Epithelial cell of esophagus (primary cell): ENCODE results near the gene LMF1.

Experiments
- DNase-seq: peaks from one replicate; pipeline ENCODE4 v3.0.0; 2010; ENCODE audit warnings: low read depth
- H3K4me3 ChIP-seq: 2 replicates; pipeline ENCODE4 v1.5.1; 2011; ENCODE audit warnings: mild to moderate bottlenecking, low read length, control low read depth
- CTCF ChIP-seq: IDR thresholded peaks from 2 replicates; pipeline ENCODE4 v1.5.1; 2011; ENCODE audit warnings: low read depth, mild to moderate bottlenecking, low read length, control low read depth, inconsistent platforms; ENCODE audit not compliant: insufficient read depth; ENCODE audit errors: missing control alignments

Gene LMF1

GRCh38 chr16:924806-925205 is 46.0 kb downstream of the LMF1 start:
- H3K4me3 ChIP-seq = no peak overlapping the region
- DNase-seq = no peak
- TF ChIP-seq CTCF = no peak

- DNase-seq = no peak
- TF ChIP-seq CTCF = no peak
- H3K4me3 ChIP-seq = no peak overlapping the region
These were observed 46.7 kb downstream of the LMF1 start for GRCh38 chr16:924063-924462.

- TF ChIP-seq CTCF = no peak
- no peak for DNase-seq
- H3K4me3 ChIP-seq = no peak overlapping the region
These were observed 47.6 kb downstream of the LMF1 start for GRCh38 chr16:923184-923583.

GRCh38 chr16:922051-922450 is 48.7 kb downstream of the LMF1 start:
- no peak for TF ChIP-seq CTCF
- no peak for DNase-seq
- H3K4me3 ChIP-seq = no peak overlapping the region

GRCh38 chr16:921321-921905 is 49.4 kb downstream of the LMF1 start:
- no peak for DNase-seq

GRCh38 chr16:920717-921116 is 50.1 kb downstream of the LMF1 start:
- TF ChIP-seq CTCF = no peak

More at GRCh38 chr16:921321-921905, 49.4 kb downstream of the LMF1 start:
- no peak for TF ChIP-seq CTCF
- H3K4me3 ChIP-seq = no peak overlapping the region

GRCh38 chr16:920051-920681 is 50.6 kb downstream of the LMF1 start:
- no peak overlapping the region for H3K4me3 ChIP-seq
- TF ChIP-seq CTCF = no peak
- no peak for DNase-seq

More at GRCh38 chr16:920717-921116, 50.1 kb downstream of the LMF1 start:
- no peak overlapping the region for H3K4me3 ChIP-seq
- DNase-seq = no peak
